Osteoblast (primary cell): ENCODE measurements around the gene BCL3. TPM values are rescaled to one million over a fixed set of nuclear protein-coding genes. Genes with fewer than 3 reads are reported as not detected.

Source experiments
- DNase-seq: peaks from one replicate; pipeline ENCODE4 v3.0.0; 2011; ENCODE audit warnings: low spot score, mixed read lengths; ENCODE audit not compliant: insufficient read length; ENCODE audit errors: missing footprints
- H2AFZ ChIP-seq: 2 replicates; pipeline ENCODE4 v1.6.0; 2011; ENCODE audit warnings: mild to moderate bottlenecking, low read length
- H3K27ac ChIP-seq: 2 replicates; pipeline ENCODE4 v1.5.1; 2011; ENCODE audit warnings: mild to moderate bottlenecking, low read depth, low read length, moderate library complexity
- H3K27me3 ChIP-seq: 2 replicates; pipeline ENCODE4 v1.6.0; 2012; ENCODE audit warnings: mild to moderate bottlenecking, control low read depth, inconsistent platforms, low read length, moderate library complexity; ENCODE audit not compliant: insufficient read depth
- H3K36me3 ChIP-seq: 2 replicates; pipeline ENCODE4 v1.5.1; 2011; ENCODE audit warnings: mild to moderate bottlenecking, low read length, control low read depth, moderate library complexity; ENCODE audit not compliant: insufficient read depth
- H3K4me1 ChIP-seq: 2 replicates; pipeline ENCODE4 v1.5.1; 2011; ENCODE audit warnings: mild to moderate bottlenecking, low read length, control low read depth, moderate library complexity; ENCODE audit not compliant: insufficient read depth
- H3K4me2 ChIP-seq: 2 replicates; pipeline ENCODE4 v1.6.0; 2011; ENCODE audit warnings: mild to moderate bottlenecking, low read length; ENCODE audit not compliant: insufficient read depth
- H3K4me3 ChIP-seq: fragments of 200-600 bp; sonication (generic); 3 replicates; pipeline ENCODE4 v1.5.1; 2012; ENCODE audit warnings: mild to moderate bottlenecking, low read length, inconsistent platforms; ENCODE audit not compliant: insufficient read depth
- H3K79me2 ChIP-seq: 2 replicates; pipeline ENCODE4 v1.6.0; 2012; ENCODE audit warnings: mild to moderate bottlenecking, low read length, control low read depth, inconsistent platforms; ENCODE audit not compliant: insufficient read depth
- H3K9me3 ChIP-seq: 2 replicates; pipeline ENCODE4 v1.5.1; 2011; ENCODE audit warnings: low read depth, low read length, control low read depth
- H4K20me1 ChIP-seq: 2 replicates; pipeline ENCODE4 v1.6.0; 2012; ENCODE audit warnings: mild to moderate bottlenecking, low read length, control low read depth; ENCODE audit not compliant: insufficient read depth
- total RNA-seq: library from RNA; depleted of rRNA; stranded (reverse); fragments of >200 nt; gene quantifications from 2 replicates; pipeline ENCODE4 v1.2.3, GENCODE V29; 2012
- TF ChIP-seq, protein P1 (sequence below): IDR thresholded peaks from 2 replicates; pipeline ENCODE4 v1.5.1; 2011; ENCODE audit warnings: mild to moderate bottlenecking, low read depth, low read length, moderate library complexity; ENCODE audit errors: extremely low read depth

Gene BCL3
- total RNA-seq, 1 donor, result 7.2 TPM

DNA sequence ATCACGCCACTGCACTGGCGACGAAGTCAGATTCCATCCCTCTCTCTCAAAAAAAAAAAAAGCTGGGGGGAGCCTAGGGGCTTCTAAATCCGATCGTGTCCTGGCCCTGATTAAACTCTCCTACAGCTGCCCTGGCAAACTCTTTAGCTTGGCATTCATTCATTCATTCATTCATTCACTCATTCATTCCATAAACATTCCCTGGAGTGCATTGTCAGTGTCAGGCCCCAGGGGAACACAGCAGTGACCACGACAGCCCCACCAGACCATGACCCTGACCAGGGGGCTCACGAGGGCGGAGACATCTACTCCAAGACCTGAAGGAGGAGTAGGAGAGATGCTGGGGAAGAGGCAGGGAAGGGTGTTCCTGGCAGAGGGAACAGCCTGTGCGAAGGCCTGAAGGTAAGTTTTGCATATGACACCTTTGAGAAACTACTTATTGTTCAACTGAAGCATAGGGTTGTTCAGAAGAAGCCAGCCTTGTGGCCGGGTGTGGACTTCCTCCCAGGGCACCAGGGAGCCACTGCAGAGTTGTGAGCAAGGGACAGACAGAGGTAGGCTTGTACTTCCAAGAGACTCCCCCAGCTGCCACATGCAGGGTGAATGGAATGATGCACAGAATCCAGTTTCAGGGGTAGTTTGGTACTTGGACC is 25.1 kb upstream of the BCL3 start:
- no peaks in the 10 kb centered on the region for H3K27me3 ChIP-seq
- no peak overlapping the region for H3K27ac ChIP-seq
- no peaks in the 10 kb centered on the region for H3K36me3 ChIP-seq
- no peak overlapping the region for H3K4me2 ChIP-seq
- DNase-seq, result no peak
- peak overlapping the region; percentile 17 for H2AFZ ChIP-seq
- peaks cover 27% of the 10 kb centered on the region for H3K4me1 ChIP-seq
- H3K79me2 ChIP-seq, result no peaks in the 10 kb centered on the region
- H3K9me3 ChIP-seq, result no peaks in the 10 kb centered on the region
- no peak overlapping the region for H3K4me3 ChIP-seq
- H4K20me1 ChIP-seq, result no peaks in the 10 kb centered on the region
- TF ChIP-seq, protein P1, sequence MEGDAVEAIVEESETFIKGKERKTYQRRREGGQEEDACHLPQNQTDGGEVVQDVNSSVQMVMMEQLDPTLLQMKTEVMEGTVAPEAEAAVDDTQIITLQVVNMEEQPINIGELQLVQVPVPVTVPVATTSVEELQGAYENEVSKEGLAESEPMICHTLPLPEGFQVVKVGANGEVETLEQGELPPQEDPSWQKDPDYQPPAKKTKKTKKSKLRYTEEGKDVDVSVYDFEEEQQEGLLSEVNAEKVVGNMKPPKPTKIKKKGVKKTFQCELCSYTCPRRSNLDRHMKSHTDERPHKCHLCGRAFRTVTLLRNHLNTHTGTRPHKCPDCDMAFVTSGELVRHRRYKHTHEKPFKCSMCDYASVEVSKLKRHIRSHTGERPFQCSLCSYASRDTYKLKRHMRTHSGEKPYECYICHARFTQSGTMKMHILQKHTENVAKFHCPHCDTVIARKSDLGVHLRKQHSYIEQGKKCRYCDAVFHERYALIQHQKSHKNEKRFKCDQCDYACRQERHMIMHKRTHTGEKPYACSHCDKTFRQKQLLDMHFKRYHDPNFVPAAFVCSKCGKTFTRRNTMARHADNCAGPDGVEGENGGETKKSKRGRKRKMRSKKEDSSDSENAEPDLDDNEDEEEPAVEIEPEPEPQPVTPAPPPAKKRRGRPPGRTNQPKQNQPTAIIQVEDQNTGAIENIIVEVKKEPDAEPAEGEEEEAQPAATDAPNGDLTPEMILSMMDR, result no peak

DNA sequence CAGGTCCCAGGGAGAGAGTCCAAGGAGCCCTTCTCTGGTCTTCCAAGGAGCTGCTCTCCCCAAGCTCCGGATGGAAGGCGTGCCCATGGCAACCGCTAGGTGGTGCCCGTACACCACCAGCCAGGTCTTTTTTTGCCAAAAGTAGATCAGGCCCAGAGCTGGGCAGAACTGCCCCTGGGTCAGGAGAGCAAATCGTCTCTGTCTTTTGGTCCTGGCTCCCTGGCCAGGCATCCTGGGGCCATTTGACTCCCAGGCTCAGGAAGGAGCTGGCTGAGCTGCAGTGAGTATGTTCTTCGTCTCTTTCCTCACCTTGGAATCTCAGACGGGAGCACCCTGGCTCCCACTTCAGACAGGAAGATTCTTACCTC is 24.6 kb upstream of the BCL3 start:
- Histone ChIP-seq H4K20me1 (no peaks in the 10 kb centered on the region), H2AFZ (peak overlapping the region; percentile 50), H3K27me3 (no peaks in the 10 kb centered on the region), H3K9me3 (no peaks in the 10 kb centered on the region), H3K36me3 (no peaks in the 10 kb centered on the region), H3K79me2 (no peaks in the 10 kb centered on the region), H3K4me1 (peaks cover 22% of the 10 kb centered on the region), H3K27ac (no peak overlapping the region), H3K4me3 (no peak overlapping the region), H3K4me2 (no peak overlapping the region)
- peak; percentile 92 for DNase-seq
- TF ChIP-seq, protein P1, result peak; percentile 99

DNA sequence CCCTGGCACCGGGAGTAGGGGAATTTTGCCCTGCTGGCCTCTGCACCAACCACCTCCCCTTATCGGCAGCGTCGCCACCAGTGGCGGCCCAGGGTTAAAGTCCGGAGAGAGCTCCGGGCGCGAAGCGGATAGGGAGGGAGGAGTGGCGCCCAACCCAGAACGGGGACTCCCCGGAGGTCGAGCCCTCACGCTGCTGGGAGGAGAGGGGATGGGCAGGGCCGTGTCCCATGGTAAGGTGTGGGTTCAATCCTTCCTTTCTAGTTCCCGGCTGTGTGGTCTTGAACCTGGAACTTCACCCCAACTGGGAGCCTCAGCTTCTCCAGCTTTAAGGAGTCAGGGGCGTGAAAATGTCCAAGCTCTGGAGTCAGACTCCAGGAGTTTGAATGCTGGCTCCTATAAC is 23.3 kb upstream of the BCL3 start:
- Histone ChIP-seq H3K9me3 (no peaks in the 10 kb centered on the region), H3K4me1 (peaks cover 20% of the 10 kb centered on the region), H3K4me2 (no peak overlapping the region), H3K27ac (no peak overlapping the region), H2AFZ (no peak overlapping the region), H3K27me3 (no peaks in the 10 kb centered on the region), H4K20me1 (no peaks in the 10 kb centered on the region), H3K4me3 (no peak overlapping the region), H3K36me3 (no peaks in the 10 kb centered on the region), H3K79me2 (no peaks in the 10 kb centered on the region)
- DNase-seq, result peak; percentile 62
- TF ChIP-seq, protein P1, result no peak

DNA sequence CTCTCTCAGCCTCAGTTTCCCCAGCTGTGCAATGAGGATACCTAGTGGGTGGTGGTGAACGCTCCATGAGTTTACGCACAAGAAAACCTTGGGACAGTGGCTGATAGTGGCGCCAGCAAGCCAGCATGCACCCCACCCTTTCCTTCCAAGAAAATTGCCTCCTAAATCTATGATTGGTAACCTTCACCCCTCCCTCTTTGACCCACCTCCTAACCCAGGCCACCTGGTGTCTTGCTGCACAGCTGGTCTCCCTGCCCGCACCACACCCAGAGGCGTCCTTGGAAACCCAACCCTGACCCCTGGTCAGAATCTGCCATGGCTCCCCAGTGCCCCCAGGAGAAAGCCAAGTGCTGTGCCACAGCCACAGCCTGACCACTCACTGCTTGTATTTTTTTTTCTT is 22.8 kb upstream of the BCL3 start:
- Histone ChIP-seq H4K20me1 (no peaks in the 10 kb centered on the region), H3K4me1 (peaks cover 20% of the 10 kb centered on the region), H3K27me3 (no peaks in the 10 kb centered on the region), H3K36me3 (no peaks in the 10 kb centered on the region), H3K4me2 (no peak overlapping the region), H3K4me3 (no peak overlapping the region), H3K27ac (no peak overlapping the region), H2AFZ (no peak overlapping the region), H3K9me3 (no peaks in the 10 kb centered on the region), H3K79me2 (no peaks in the 10 kb centered on the region)
- TF ChIP-seq, protein P1, result no peak
- DNase-seq, result no peak
